HG02642 (cell line): ENCODE results near the gene DNASE1.
"Not testable (repeated sequence)": the region's sequence is repeated elsewhere in the genome, so short reads cannot be mapped to it uniquely, and the experiment has no call there.

Experiments
- ATAC-seq: cut with Tn5 transposase; IDR thresholded peaks from one replicate; pipeline ENCODE4 v1.9.1; 2021; ENCODE audit warnings: mild to moderate bottlenecking; ENCODE audit not compliant: unreplicated experiment, poor library complexity

Gene DNASE1

GRCh38 chr16:3640632-3641501, 13.6 kb upstream of the DNASE1 start:
- ATAC-seq, result no peak

- no peak for ATAC-seq
Observed at GRCh38 chr16:3641801-3642396, 12.6 kb upstream of the DNASE1 start.

GRCh38 chr16:3642397-3643094, 11.9 kb upstream of the DNASE1 start:
- ATAC-seq, result no peak

- no peak for ATAC-seq
Observed at GRCh38 chr16:3643095-3643730, 11.3 kb upstream of the DNASE1 start.

GRCh38 chr16:3645108-3645503, 9.4 kb upstream of the DNASE1 start:
- no peak for ATAC-seq

GRCh38 chr16:3645504-3646347, 8.8 kb upstream of the DNASE1 start:
- ATAC-seq, result no peak

- no peak for ATAC-seq
Observed at GRCh38 chr16:3646348-3646920, 8.1 kb upstream of the DNASE1 start.

- no peak for ATAC-seq
Observed at GRCh38 chr16:3650631-3651265, 3.7 kb upstream of the DNASE1 start.

- no peak for ATAC-seq
Observed at GRCh38 chr16:3651461-3652372, 2.8 kb upstream of the DNASE1 start.

GRCh38 chr16:3652373-3653195, 1.9 kb upstream of the DNASE1 start:
- no peak for ATAC-seq

- ATAC-seq, result no peak
Observed at GRCh38 chr16:3655030-3655395, 522 bp downstream of the DNASE1 start.

GRCh38 chr16:3655396-3656159, 1.1 kb downstream of the DNASE1 start:
- no peak for ATAC-seq

- not testable (repeated sequence) for ATAC-seq
Observed at GRCh38 chr16:3656160-3656490, 1.6 kb downstream of the DNASE1 start.

- ATAC-seq, result no peak
Observed at GRCh38 chr16:3656491-3657468, 2.3 kb downstream of the DNASE1 start.

GRCh38 chr16:3659251-3659650, 4.8 kb downstream of the DNASE1 start:
- no peak for ATAC-seq

- ATAC-seq, result no peak
Observed at GRCh38 chr16:3661311-3661710, 6.8 kb downstream of the DNASE1 start.
